IMR-90 (cell line): ENCODE measurements around the gene FBXL4. TPM values are rescaled to one million over a fixed set of nuclear protein-coding genes. Genes with fewer than 3 reads are reported as not detected.

Experiments
- ATAC-seq: fragments of 200-7000 bp; cut with Tn5 transposase; 2 replicates; pipeline ENCODE4 v1.9.1; 2020; ENCODE audit warnings: low read depth, mild to moderate bottlenecking, moderate library complexity
- BruUV-seq: library from RNA; stranded (reverse); fragments of 400-500 nt; replicated peaks from 2 replicates; lab custom pipeline; 2021; lab: Mats Ljungman, UMichigan
- CTCF ChIA-PET: fragments of 300-600 bp; formaldehyde crosslinking; extraction: SDS; loops from one replicate; lab custom pipeline; 2021; ENCODE audit warnings: antibody characterized with exemption; lab: Yijun Ruan, JAX
- POLR2A ChIA-PET: fragments of 300-600 bp; sonication (Branson Sonifier 250); formaldehyde crosslinking; loops from one replicate; lab custom pipeline; 2022; ENCODE audit warnings: antibody characterized with exemption; ENCODE audit not compliant: unreplicated experiment; lab: Charles Lee
- DNase-seq: peaks from one replicate; pipeline ENCODE4 v3.0.0; 2013
- H2AFZ ChIP-seq: replicated peaks from 2 replicates; pipeline ENCODE3; 2013; ENCODE audit warnings: low read length, mild to moderate bottlenecking; ENCODE audit not compliant: poor library complexity
- H2AK5ac ChIP-seq: 2 replicates; pipeline ENCODE4 v1.6.1; 2013; ENCODE audit warnings: low read depth, low read length, inconsistent platforms
- H2AK9ac ChIP-seq: replicated peaks from 2 replicates; pipeline ENCODE3; 2013; ENCODE audit warnings: mild to moderate bottlenecking, low read depth, low read length, moderate library complexity; ENCODE audit not compliant: poor library complexity
- H2BK120ac ChIP-seq: 2 replicates; pipeline ENCODE4 v1.6.1; 2013; ENCODE audit warnings: low read depth, low read length, inconsistent platforms
- H2BK15ac ChIP-seq: 3 replicates; pipeline ENCODE4 v1.6.1; 2013; ENCODE audit warnings: low read depth, low read length, inconsistent platforms
- H2BK20ac ChIP-seq: 2 replicates; pipeline ENCODE4 v1.6.1; 2013; ENCODE audit warnings: low read depth, mild to moderate bottlenecking, inconsistent platforms, low read length, moderate library complexity
- H2BK5ac ChIP-seq: 2 replicates; pipeline ENCODE4 v1.6.1; 2013; ENCODE audit warnings: mild to moderate bottlenecking, low read depth, low read length, inconsistent platforms; ENCODE audit not compliant: poor library complexity, severe bottlenecking
- H3K14ac ChIP-seq: replicated peaks from 2 replicates; pipeline ENCODE4 v1.6.1; 2013; ENCODE audit warnings: low read depth, low read length, inconsistent platforms
- H3K18ac ChIP-seq: 2 replicates; pipeline ENCODE4 v1.6.1; 2013; ENCODE audit warnings: low read depth, low read length, control low read depth
- H3K23ac ChIP-seq: 2 replicates; pipeline ENCODE4 v1.6.1; 2013; ENCODE audit warnings: low read depth, low read length, inconsistent platforms
- H3K27ac ChIP-seq: 2 replicates; pipeline ENCODE4 v1.5.1; 2013; ENCODE audit warnings: mild to moderate bottlenecking, control low read depth, low read length; ENCODE audit not compliant: insufficient read depth
- H3K27me3 ChIP-seq: 2 replicates; pipeline ENCODE4 v1.6.1; 2013; ENCODE audit warnings: low read length; ENCODE audit not compliant: control insufficient read depth, insufficient read depth
- H3K36me3 ChIP-seq: 2 replicates; pipeline ENCODE4 v1.6.1; 2013; ENCODE audit warnings: low read length, mixed read lengths; ENCODE audit not compliant: control insufficient read depth, insufficient read depth
- H3K4ac ChIP-seq: 2 replicates; pipeline ENCODE4 v1.6.1; 2013; ENCODE audit warnings: low read depth, low read length, inconsistent platforms
- H3K4me1 ChIP-seq: 2 replicates; pipeline ENCODE4 v1.6.1; 2013; ENCODE audit warnings: low read length, mixed read lengths; ENCODE audit not compliant: control insufficient read depth, insufficient read depth
- H3K4me2 ChIP-seq: 2 replicates; pipeline ENCODE4 v1.6.1; 2013; ENCODE audit warnings: low read depth, mild to moderate bottlenecking, control low read depth, low read length, moderate library complexity
- H3K4me3 ChIP-seq: 2 replicates; pipeline ENCODE4 v1.5.1; 2013; ENCODE audit warnings: low read depth, mild to moderate bottlenecking, control low read depth, low read length, moderate library complexity; ENCODE audit not compliant: insufficient read depth
- H3K56ac ChIP-seq: 2 replicates; pipeline ENCODE4 v1.6.1; 2013; ENCODE audit warnings: low read length, inconsistent platforms; ENCODE audit not compliant: insufficient read depth; ENCODE audit errors: extremely low read depth
- H3K79me1 ChIP-seq, 2 experiments: 2 replicates each; pipeline ENCODE4 v1.6.1; 2013; ENCODE audit warnings: low read length in 2 of 2, inconsistent platforms in 1 of 2, low read depth in 1 of 2
- H3K9ac ChIP-seq: 2 replicates; pipeline ENCODE4 v1.6.1; 2013; ENCODE audit warnings: low read depth, low read length, control low read depth
- H3K9me1 ChIP-seq: 2 replicates; pipeline ENCODE4 v1.6.1; 2013; ENCODE audit warnings: low read length, inconsistent platforms; ENCODE audit not compliant: insufficient read depth
- H3K9me3 ChIP-seq: 2 replicates; pipeline ENCODE4 v1.6.1; 2013; ENCODE audit warnings: low read length; ENCODE audit not compliant: control insufficient read depth, insufficient read depth
- H4K20me1 ChIP-seq: 2 replicates; pipeline ENCODE4 v1.6.1; 2013; ENCODE audit warnings: low read length, inconsistent platforms; ENCODE audit not compliant: insufficient read depth
- H4K5ac ChIP-seq: 2 replicates; pipeline ENCODE4 v1.6.1; 2013; ENCODE audit warnings: mild to moderate bottlenecking, low read depth, low read length, control low read depth
- H4K8ac ChIP-seq, 2 experiments: 2 replicates each; pipeline ENCODE4 v1.6.1; 2013; ENCODE audit warnings: low read depth in 2 of 2, low read length in 2 of 2, control low read depth in 1 of 2, inconsistent platforms in 1 of 2
- H4K91ac ChIP-seq: 2 replicates; pipeline ENCODE4 v1.6.1; 2013; ENCODE audit warnings: low read depth, low read length, inconsistent platforms; ENCODE audit not compliant: insufficient read depth
- BHLHE40 ChIP-seq: fragments of 150-350 bp; IDR thresholded peaks from 2 replicates; pipeline ENCODE4 v1.6.1; 2016; ENCODE audit warnings: mild to moderate bottlenecking, low read depth, low read length
- CEBPB ChIP-seq: IDR thresholded peaks from 2 replicates; pipeline ENCODE4 v1.6.1; 2012; ENCODE audit warnings: low read depth, low read length, improper control_type of control experiment
- MAZ ChIP-seq: IDR thresholded peaks from 2 replicates; pipeline ENCODE4 v1.6.1; 2012; ENCODE audit warnings: low read depth, mild to moderate bottlenecking, low read length, improper control_type of control experiment, moderate library complexity, borderline replicate concordance
- POLR2A ChIP-seq: IDR thresholded peaks from 2 replicates; pipeline ENCODE4 v1.6.1; 2012; ENCODE audit warnings: mild to moderate bottlenecking, low read depth, low read length
- RCOR1 ChIP-seq: IDR thresholded peaks from 2 replicates; pipeline ENCODE4 v1.6.1; 2012; ENCODE audit warnings: mild to moderate bottlenecking, low read length, improper control_type of control experiment; ENCODE audit not compliant: insufficient replicate concordance
- RFX5 ChIP-seq: IDR thresholded peaks from 2 replicates; pipeline ENCODE4 v1.8.0; 2012; ENCODE audit warnings: low read depth, mild to moderate bottlenecking, low read length, moderate library complexity
- WGBS, 2 experiments: methylation state at CpG; one replicate each; pipeline versions ENCODE4 v1.1.5 to v1.1.7; 2013; ENCODE audit warnings: missing lambda C conversion rate in 2 of 2; ENCODE audit not compliant: insufficient read length in 1 of 2; ENCODE audit errors: extremely low coverage in 2 of 2; 5-methylcytosine and 5-hydroxymethylcytosine counted together
- dilution Hi-C: fragments of 300-500 bp; cut with HindIII; formaldehyde crosslinking; loops from one replicate; pipeline ENCODE4 v1.14.3; 2018; ENCODE audit warnings: low sequenced_read_pairs; ENCODE audit not compliant: unreplicated experiment
- in situ Hi-C: fragments of 300-500 bp; cut with MboI; formaldehyde crosslinking; loops from 3 replicates; pipeline ENCODE4 v1.14.3; 2019; ENCODE audit warnings: low sequenced_read_pairs, inconsistent platforms, mixed read lengths
- intact Hi-C: fragments of 100-400 bp; cut with micrococcal nuclease; formaldehyde crosslinking; loops from 2 replicates; pipeline ENCODE4 v1.10.0; 2022
- polyA plus RNA-seq, 3 experiments: library from polyadenylated mRNA; depleted of rRNA; stranded (reverse); fragments of >200 nt; gene quantifications; 2 replicates each; pipeline ENCODE4 v1.2.3, GENCODE V29; 2012; ENCODE audit warnings: low replicate concordance in 1 of 3
- total RNA-seq: library from RNA; depleted of rRNA; stranded (reverse); fragments of >200 nt; gene quantifications from 2 replicates; pipeline ENCODE4 v1.2.3, GENCODE V29; 2012
- TF ChIP-seq, protein P1 (sequence below): fragments of 150-350 bp; IDR thresholded peaks from 2 replicates; pipeline ENCODE4 v1.6.1; 2016; ENCODE audit warnings: low read depth, mild to moderate bottlenecking, low read length, moderate library complexity, borderline replicate concordance
- TF ChIP-seq, protein P2 (sequence below): conservative IDR thresholded peaks from 2 replicates; pipeline ENCODE4 v1.5.1; 2012; ENCODE audit warnings: mild to moderate bottlenecking, low read depth, low read length, improper control_type of control experiment
- TF ChIP-seq, protein P3 (sequence below): fragments of 150-350 bp; IDR thresholded peaks from 2 replicates; pipeline ENCODE4 v1.6.1; 2017; ENCODE audit warnings: mild to moderate bottlenecking, antibody characterized with exemption, low read length, low read depth

The FBXL4 gene
- total and polyA plus RNA-seq, 2 of the 4 experiments (the other 2 are of a cell fraction) = 7.8 to 17.6 TPM

DNA sequence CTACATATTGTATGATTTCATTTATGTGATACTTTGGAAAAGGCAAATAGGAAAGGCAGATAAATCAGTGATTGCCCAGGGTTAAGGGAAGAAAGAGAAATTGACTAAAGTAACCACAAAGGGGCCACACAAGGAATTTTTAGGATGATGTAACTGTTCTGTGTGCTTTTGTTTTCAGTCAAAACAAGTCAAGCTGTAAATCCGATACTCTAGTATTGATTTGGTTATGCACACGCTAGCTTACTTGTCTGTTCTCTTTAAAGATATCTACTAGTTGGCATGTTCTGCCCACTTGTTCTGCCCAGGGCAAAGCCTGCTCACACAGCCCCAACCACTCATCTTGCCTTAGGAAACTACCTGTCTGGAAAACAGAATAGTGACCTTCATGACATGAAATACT lies 6.4 kb downstream of the FBXL4 start:
- no TSS peak for BruUV-seq
- H2BK120ac ChIP-seq = no peak overlapping the region
- H2BK15ac ChIP-seq = no peak overlapping the region
- H3K27ac ChIP-seq = no peak overlapping the region
- no peak overlapping the region for H2AFZ ChIP-seq
- H4K20me1 ChIP-seq = peaks cover 2% of the 10 kb centered on the region; the same call in 1 of the 2 replicates
- no peak overlapping the region for H2BK5ac ChIP-seq
- no peak overlapping the region for H3K14ac ChIP-seq
- H3K4ac ChIP-seq = no peak overlapping the region
- no peak overlapping the region for H3K4me2 ChIP-seq
- DNase-seq (no peak), ATAC-seq (no peak)
- intact Hi-C loops (no loop called here), in situ Hi-C loops (no loop called here), dilution Hi-C loops (no loop called here)
- no CpG with 5 or more reads among the region's 2 CpGs for WGBS, 2 experiments
- no peaks in the 10 kb centered on the region; the same call in none of the 2 replicates for H3K9me3 ChIP-seq
- POLR2A ChIA-PET = no interaction called here
- H2AK5ac ChIP-seq = no peak overlapping the region
- no peak overlapping the region for H3K4me3 ChIP-seq
- no peak overlapping the region for H3K56ac ChIP-seq
- no peak overlapping the region for H3K18ac ChIP-seq
- H3K9ac ChIP-seq = no peak overlapping the region
- peaks cover 2% of the 10 kb centered on the region for H3K4me1 ChIP-seq
- no peak overlapping the region for H3K23ac ChIP-seq
- TF ChIP-seq POLR2A = no peak
- no peak for TF ChIP-seq CEBPB
- TF ChIP-seq RCOR1 = no peak
- TF ChIP-seq, protein P1, sequence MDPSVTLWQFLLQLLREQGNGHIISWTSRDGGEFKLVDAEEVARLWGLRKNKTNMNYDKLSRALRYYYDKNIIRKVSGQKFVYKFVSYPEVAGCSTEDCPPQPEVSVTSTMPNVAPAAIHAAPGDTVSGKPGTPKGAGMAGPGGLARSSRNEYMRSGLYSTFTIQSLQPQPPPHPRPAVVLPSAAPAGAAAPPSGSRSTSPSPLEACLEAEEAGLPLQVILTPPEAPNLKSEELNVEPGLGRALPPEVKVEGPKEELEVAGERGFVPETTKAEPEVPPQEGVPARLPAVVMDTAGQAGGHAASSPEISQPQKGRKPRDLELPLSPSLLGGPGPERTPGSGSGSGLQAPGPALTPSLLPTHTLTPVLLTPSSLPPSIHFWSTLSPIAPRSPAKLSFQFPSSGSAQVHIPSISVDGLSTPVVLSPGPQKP = no peak
- TF ChIP-seq RFX5 = no peak
- TF ChIP-seq, protein P2, sequence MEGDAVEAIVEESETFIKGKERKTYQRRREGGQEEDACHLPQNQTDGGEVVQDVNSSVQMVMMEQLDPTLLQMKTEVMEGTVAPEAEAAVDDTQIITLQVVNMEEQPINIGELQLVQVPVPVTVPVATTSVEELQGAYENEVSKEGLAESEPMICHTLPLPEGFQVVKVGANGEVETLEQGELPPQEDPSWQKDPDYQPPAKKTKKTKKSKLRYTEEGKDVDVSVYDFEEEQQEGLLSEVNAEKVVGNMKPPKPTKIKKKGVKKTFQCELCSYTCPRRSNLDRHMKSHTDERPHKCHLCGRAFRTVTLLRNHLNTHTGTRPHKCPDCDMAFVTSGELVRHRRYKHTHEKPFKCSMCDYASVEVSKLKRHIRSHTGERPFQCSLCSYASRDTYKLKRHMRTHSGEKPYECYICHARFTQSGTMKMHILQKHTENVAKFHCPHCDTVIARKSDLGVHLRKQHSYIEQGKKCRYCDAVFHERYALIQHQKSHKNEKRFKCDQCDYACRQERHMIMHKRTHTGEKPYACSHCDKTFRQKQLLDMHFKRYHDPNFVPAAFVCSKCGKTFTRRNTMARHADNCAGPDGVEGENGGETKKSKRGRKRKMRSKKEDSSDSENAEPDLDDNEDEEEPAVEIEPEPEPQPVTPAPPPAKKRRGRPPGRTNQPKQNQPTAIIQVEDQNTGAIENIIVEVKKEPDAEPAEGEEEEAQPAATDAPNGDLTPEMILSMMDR = no peak
- TF ChIP-seq MAZ = no peak
- no peak for TF ChIP-seq BHLHE40
- TF ChIP-seq, protein P3, sequence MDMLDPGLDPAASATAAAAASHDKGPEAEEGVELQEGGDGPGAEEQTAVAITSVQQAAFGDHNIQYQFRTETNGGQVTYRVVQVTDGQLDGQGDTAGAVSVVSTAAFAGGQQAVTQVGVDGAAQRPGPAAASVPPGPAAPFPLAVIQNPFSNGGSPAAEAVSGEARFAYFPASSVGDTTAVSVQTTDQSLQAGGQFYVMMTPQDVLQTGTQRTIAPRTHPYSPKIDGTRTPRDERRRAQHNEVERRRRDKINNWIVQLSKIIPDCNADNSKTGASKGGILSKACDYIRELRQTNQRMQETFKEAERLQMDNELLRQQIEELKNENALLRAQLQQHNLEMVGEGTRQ = no peak
- 0 out of 2 replicates have a peak, but pooled peaks cover 1% of the 10 kb centered on the region for H3K36me3 ChIP-seq
- H4K5ac ChIP-seq = no peak overlapping the region
- H4K8ac ChIP-seq = no peak overlapping the region
- 0 out of 2 replicates have a peak, but pooled peaks cover 2% of the 10 kb centered on the region for H3K9me1 ChIP-seq
- no peaks in the 10 kb centered on the region for H3K27me3 ChIP-seq
- CTCF ChIA-PET = no interaction called here
- H2AK9ac ChIP-seq = no peak overlapping the region
- H4K91ac ChIP-seq = no peak overlapping the region
- H2BK20ac ChIP-seq = no peak overlapping the region
- peaks cover 26 to 37% of the 10 kb centered on the region in 2 experiments for H3K79me1 ChIP-seq
